Measurements from ENCODE around the gene ZSCAN20. TPM values are rescaled to one million over a fixed set of nuclear protein-coding genes. Genes with fewer than 3 reads are reported as not detected.

Gene ZSCAN20
- total RNA-seq, 1 donor from 2014 or later, result 5.7 TPM

DNA sequence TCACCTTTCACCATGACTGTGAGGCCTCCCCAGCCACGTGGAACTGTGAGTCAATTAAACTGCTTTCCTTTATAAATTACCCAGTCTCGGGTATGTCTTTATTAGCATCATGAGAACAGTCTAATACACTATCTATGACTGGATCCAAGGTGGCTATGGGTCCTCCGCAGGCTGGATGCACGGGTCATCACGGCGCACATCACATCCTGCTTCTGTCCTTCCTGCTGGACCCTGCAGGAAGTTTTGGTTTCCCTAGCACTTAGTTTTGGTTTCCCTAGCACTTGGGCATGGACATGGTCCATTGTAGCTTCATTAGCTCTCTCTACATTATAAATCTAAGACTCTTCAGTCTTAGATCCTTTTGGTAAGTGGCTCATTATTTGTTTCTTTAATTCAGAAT, 27.3 kb upstream of the ZSCAN20 start:
- no peak for DNase-seq
- Histone ChIP-seq H3K9me3 (replicated peaks) (no peaks in the 10 kb centered on the region), H3K4me3 (no peak overlapping the region), H3K36me3 (no peaks in the 10 kb centered on the region), H3K27me3 (ENCODE audit: low read depth) (no peaks in the 10 kb centered on the region), H3K27ac (replicated peaks) (no peak overlapping the region), H3K4me1 (peaks cover 13% of the 10 kb centered on the region)
- intact Hi-C loops (cut with micrococcal nuclease), result no loop called here
- TF ChIP-seq CTCF (IDR thresholded peaks at IDR 0.05; ENCODE audit: borderline replicate concordance), result no peak

DNA sequence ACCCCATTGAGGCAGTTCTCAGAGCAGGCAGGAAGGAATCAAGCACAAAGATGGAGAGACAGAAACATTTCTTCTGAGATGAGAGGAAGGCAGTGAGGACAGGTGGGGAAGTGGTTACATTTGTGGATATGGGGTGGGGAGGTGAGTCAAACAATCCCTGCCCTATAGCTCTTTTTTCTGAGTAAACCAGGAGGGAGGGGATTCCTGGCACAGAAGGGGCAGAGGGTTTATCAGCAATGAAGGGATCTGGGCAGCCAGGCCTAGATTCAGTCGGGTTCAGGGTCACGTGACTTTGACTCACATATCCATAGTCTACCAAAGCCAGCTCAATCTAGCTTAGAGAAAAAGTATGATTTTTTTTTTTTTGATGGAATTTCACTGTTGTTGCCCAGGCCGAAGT, 25.9 kb upstream of the ZSCAN20 start:
- no peak for DNase-seq
- H3K27ac ChIP-seq (replicated peaks), result no peak overlapping the region
- no peaks in the 10 kb centered on the region for H3K36me3 ChIP-seq
- no peak for TF ChIP-seq CTCF (IDR thresholded peaks at IDR 0.05; ENCODE audit: borderline replicate concordance)
- H3K27me3 ChIP-seq (ENCODE audit: low read depth), result no peaks in the 10 kb centered on the region
- H3K9me3 ChIP-seq (replicated peaks), result no peaks in the 10 kb centered on the region
- intact Hi-C loops (cut with micrococcal nuclease), result no loop called here
- peaks cover 13% of the 10 kb centered on the region for H3K4me1 ChIP-seq
- no peak overlapping the region for H3K4me3 ChIP-seq

- no peaks in the 10 kb centered on the region for H3K27me3 ChIP-seq (ENCODE audit: low read depth)
- no peak for DNase-seq
- no peaks in the 10 kb centered on the region for H3K36me3 ChIP-seq
- H3K9me3 ChIP-seq (replicated peaks), result no peaks in the 10 kb centered on the region
- intact Hi-C loops (cut with micrococcal nuclease), result loop anchor here (10.0 kb wide), 1 partner anchor 80 kb away; no protein-coding TSS in a partner anchor
- H3K4me3 ChIP-seq, result no peak overlapping the region
- peaks cover 22% of the 10 kb centered on the region for H3K4me1 ChIP-seq
- no peak overlapping the region for H3K27ac ChIP-seq (replicated peaks)
- no peak for TF ChIP-seq CTCF (IDR thresholded peaks at IDR 0.05; ENCODE audit: borderline replicate concordance)
These were observed 17.7 kb upstream of the ZSCAN20 start for GRCh38 chr1:33454646-33455282.

GRCh38 chr1:33455539-33456501, 16.6 kb upstream of the ZSCAN20 start:
- peak overlapping the region; percentile 46 for H3K27ac ChIP-seq (replicated peaks)
- H3K4me3 ChIP-seq, result no peak overlapping the region
- H3K4me1 ChIP-seq, result peaks cover 32% of the 10 kb centered on the region
- peak; percentile 38 for DNase-seq
- TF ChIP-seq CTCF (IDR thresholded peaks at IDR 0.05; ENCODE audit: borderline replicate concordance), result peak; percentile 67
- no peaks in the 10 kb centered on the region for H3K9me3 ChIP-seq (replicated peaks)
- intact Hi-C loops (cut with micrococcal nuclease), result loop anchor here (10.0 kb wide), 1 partner anchor 81 kb away; no protein-coding TSS in a partner anchor
- H3K36me3 ChIP-seq, result no peaks in the 10 kb centered on the region
- H3K27me3 ChIP-seq (ENCODE audit: low read depth), result no peaks in the 10 kb centered on the region

GRCh38 chr1:33456502-33456886, 16.0 kb upstream of the ZSCAN20 start:
- peaks cover 39% of the 10 kb centered on the region for H3K4me1 ChIP-seq
- no peaks in the 10 kb centered on the region for H3K27me3 ChIP-seq (ENCODE audit: low read depth)
- intact Hi-C loops (cut with micrococcal nuclease), result loop anchor here (10.0 kb wide), 1 partner anchor 82 kb away; no protein-coding TSS in a partner anchor
- TF ChIP-seq CTCF (IDR thresholded peaks at IDR 0.05; ENCODE audit: borderline replicate concordance), result no peak
- H3K4me3 ChIP-seq, result no peak overlapping the region
- no peaks in the 10 kb centered on the region for H3K36me3 ChIP-seq
- DNase-seq, result no peak
- no peaks in the 10 kb centered on the region for H3K9me3 ChIP-seq (replicated peaks)
- H3K27ac ChIP-seq (replicated peaks), result peak overlapping the region; percentile 46

Data from left ventricle myocardium inferior (tissue), 1 donor.